Measurements from ENCODE around the gene RPS21.

DNA sequence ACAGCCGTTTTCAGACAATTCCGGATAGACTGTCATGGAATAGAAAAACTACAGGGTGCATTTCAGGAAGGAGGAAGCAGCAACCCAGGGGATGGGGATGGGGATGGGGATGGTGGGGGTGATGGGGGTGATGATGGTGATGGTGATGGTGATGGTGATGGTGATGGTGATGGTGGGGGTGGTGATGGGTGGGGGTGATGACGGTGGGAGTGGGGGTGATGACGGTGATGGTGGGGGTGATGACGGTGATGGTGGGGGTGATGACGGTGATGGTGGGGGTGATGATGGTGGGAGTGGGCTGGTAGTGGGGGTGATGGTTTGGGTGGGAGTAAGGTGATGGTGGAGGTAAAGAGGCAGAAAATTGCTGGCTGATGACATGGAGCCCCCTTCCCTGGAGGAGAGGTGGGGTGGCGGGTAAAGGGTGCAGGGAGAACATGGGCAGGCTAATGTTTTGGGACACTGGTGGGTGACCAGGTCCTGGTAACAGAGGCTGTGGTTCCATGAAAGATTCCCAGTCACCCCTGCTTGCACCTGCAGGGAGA, 37.3 kb upstream of the RPS21 start:
- TF ChIP-seq CTCF (conservative IDR thresholded peaks at IDR 0.05; ENCODE audit: low read depth, low read length) (no peak), SMC3 (IDR thresholded peaks at IDR 0.05; ENCODE audit: low read depth, low read length) (no peak), BHLHE40 (IDR thresholded peaks at IDR 0.05; ENCODE audit: low read depth, low read length) (no peak), POLR2A (IDR thresholded peaks at IDR 0.05; ENCODE audit: low read depth, low read length) (no peak), RAD21 (IDR thresholded peaks at IDR 0.05; ENCODE audit: low read length) (no peak), CHD1 (IDR thresholded peaks at IDR 0.05; ENCODE audit: low read depth, low read length) (no peak), MAZ (IDR thresholded peaks at IDR 0.05; ENCODE audit: borderline replicate concordance, low read depth, low read length) (no peak), ELK1 (IDR thresholded peaks at IDR 0.05; ENCODE audit: borderline replicate concordance, low read depth, low read length) (no peak), RCOR1 (IDR thresholded peaks at IDR 0.05; ENCODE audit: insufficient replicate concordance, low read length) (no peak), CEBPB (IDR thresholded peaks at IDR 0.05; ENCODE audit: low read depth, low read length) (no peak)

Data from IMR-90 (cell line).